Muscle layer of duodenum (tissue), 2 donors: Measurements from ENCODE around the gene LST1.

Experiments
- H3K27ac ChIP-seq: one replicate; pipeline ENCODE4 v1.7.0; 2013; ENCODE audit warnings: mild to moderate bottlenecking, low read length
- H3K27me3 ChIP-seq: one replicate; pipeline ENCODE4 v1.7.0; 2013; ENCODE audit warnings: low read depth, mild to moderate bottlenecking, control low read depth, low read length
- H3K36me3 ChIP-seq, 2 donors: one replicate each; pipeline ENCODE4 v1.7.0; 2013; ENCODE audit warnings: low read length in 2 of 2, control low read depth in 1 of 2, mild to moderate bottlenecking in 1 of 2; ENCODE audit not compliant: insufficient read depth in 2 of 2, control insufficient read depth in 1 of 2
- H3K4me1 ChIP-seq, 2 donors: one replicate each; pipeline ENCODE4 v1.7.0; 2013; ENCODE audit warnings: low read length in 2 of 2, mild to moderate bottlenecking in 2 of 2, control low read depth in 1 of 2, moderate library complexity in 1 of 2; ENCODE audit not compliant: insufficient read depth in 2 of 2, control insufficient read depth in 1 of 2
- H3K4me3 ChIP-seq, 2 donors: one replicate each; pipeline ENCODE4 v1.7.0; 2013; ENCODE audit warnings: low read length in 2 of 2, low read depth in 1 of 2, mild to moderate bottlenecking in 1 of 2
- H3K9me3 ChIP-seq, 2 donors: one replicate each; pipeline ENCODE4 v1.7.0; 2013; ENCODE audit warnings: low read length in 2 of 2, control low read depth in 1 of 2, mild to moderate bottlenecking in 1 of 2; ENCODE audit not compliant: control insufficient read depth in 1 of 2
- donor health status: healthy.

Gene LST1

GRCh38 chr6:31630177-31630934 is 44.3 kb downstream of the LST1 start:
- Histone ChIP-seq H3K36me3 (peaks cover 77 to 97% of the 10 kb centered on the region in 2 donors), H3K4me3 (no peak overlapping the region), H3K9me3 (no peaks in the 10 kb centered on the region), H3K4me1 (peaks cover 0 to 3% of the 10 kb centered on the region in 2 donors), H3K27ac (no peak overlapping the region), H3K27me3 (no peaks in the 10 kb centered on the region)

- no peaks in the 10 kb centered on the region for H3K27me3 ChIP-seq
- peaks cover 0 to 3% of the 10 kb centered on the region in 2 donors for H3K4me1 ChIP-seq
- H3K4me3 ChIP-seq, result no peak overlapping the region
- H3K36me3 ChIP-seq, result peaks cover 77 to 97% of the 10 kb centered on the region in 2 donors
- no peak overlapping the region for H3K27ac ChIP-seq
- no peaks in the 10 kb centered on the region for H3K9me3 ChIP-seq
These were observed 45.1 kb downstream of the LST1 start for GRCh38 chr6:31631209-31631608.

GRCh38 chr6:31631681-31632278 is 45.7 kb downstream of the LST1 start:
- no peaks in the 10 kb centered on the region for H3K27me3 ChIP-seq
- H3K9me3 ChIP-seq, result no peaks in the 10 kb centered on the region
- H3K4me3 ChIP-seq, result no peak overlapping the region
- H3K27ac ChIP-seq, result no peak overlapping the region
- H3K4me1 ChIP-seq, result peaks cover 0 to 3% of the 10 kb centered on the region in 2 donors
- peaks cover 77 to 97% of the 10 kb centered on the region in 2 donors for H3K36me3 ChIP-seq

- Histone ChIP-seq H3K27me3 (no peaks in the 10 kb centered on the region), H3K4me1 (peaks cover 0 to 3% of the 10 kb centered on the region in 2 donors), H3K4me3 (no peak overlapping the region), H3K27ac (no peak overlapping the region), H3K36me3 (peaks cover 76 to 97% of the 10 kb centered on the region in 2 donors), H3K9me3 (no peaks in the 10 kb centered on the region)
These were observed 46.3 kb downstream of the LST1 start for GRCh38 chr6:31632279-31632946.

- peaks cover 0 to 3% of the 10 kb centered on the region in 2 donors for H3K4me1 ChIP-seq
- H3K9me3 ChIP-seq, result no peaks in the 10 kb centered on the region
- no peak overlapping the region for H3K27ac ChIP-seq
- peaks cover 69 to 96% of the 10 kb centered on the region in 2 donors for H3K36me3 ChIP-seq
- no peak overlapping the region for H3K4me3 ChIP-seq
- no peaks in the 10 kb centered on the region for H3K27me3 ChIP-seq
These were observed 47.4 kb downstream of the LST1 start for GRCh38 chr6:31633447-31633846.

- H3K36me3 ChIP-seq, result peaks cover 65 to 96% of the 10 kb centered on the region in 2 donors
- H3K9me3 ChIP-seq, result no peaks in the 10 kb centered on the region
- H3K4me1 ChIP-seq, result peaks cover 0 to 3% of the 10 kb centered on the region in 2 donors
- H3K4me3 ChIP-seq, result no peak overlapping the region
- H3K27ac ChIP-seq, result no peak overlapping the region
- no peaks in the 10 kb centered on the region for H3K27me3 ChIP-seq
These were observed 48.1 kb downstream of the LST1 start for GRCh38 chr6:31634131-31634530.

- Histone ChIP-seq H3K36me3 (peaks cover 71 to 96% of the 10 kb centered on the region in 2 donors), H3K4me1 (peaks cover 0 to 3% of the 10 kb centered on the region in 2 donors)
These were observed 49.0 kb downstream of the LST1 start for GRCh38 chr6:31634969-31635575.

GRCh38 chr6:31636698-31637596 is 50.9 kb downstream of the LST1 start:
- Histone ChIP-seq H3K4me3 (no peak overlapping the region), H3K27ac (no peak overlapping the region), H3K27me3 (no peaks in the 10 kb centered on the region), H3K9me3 (no peaks in the 10 kb centered on the region), H3K4me1 (peaks cover 0 to 3% of the 10 kb centered on the region in 2 donors), H3K36me3 (peaks cover 75 to 96% of the 10 kb centered on the region in 2 donors)

More at GRCh38 chr6:31634969-31635575, 49.0 kb downstream of the LST1 start:
- Histone ChIP-seq H3K27ac (no peak overlapping the region), H3K4me3 (no peak overlapping the region), H3K9me3 (no peaks in the 10 kb centered on the region), H3K27me3 (no peaks in the 10 kb centered on the region)
